HG02678 (cell line): ENCODE measurements around the gene A4GNT.
A peak's percentile ranks its signal among the peaks of the same experiment; 100 is the strongest.
"Not testable (repeated sequence)": the region's sequence is repeated elsewhere in the genome, so short reads cannot be mapped to it uniquely, and the experiment has no call there.

Experiments
- ATAC-seq: cut with Tn5 transposase; IDR thresholded peaks from one replicate; pipeline ENCODE4 v1.9.1; 2021; ENCODE audit warnings: mild to moderate bottlenecking, moderate library complexity; ENCODE audit not compliant: unreplicated experiment

A4GNT gene

GRCh38 chr3:138119423-138119766 is 12.8 kb downstream of the A4GNT start:
- no peak for ATAC-seq

GRCh38 chr3:138118612-138119422 is 13.4 kb downstream of the A4GNT start:
- ATAC-seq: peak; percentile 65

DNA sequence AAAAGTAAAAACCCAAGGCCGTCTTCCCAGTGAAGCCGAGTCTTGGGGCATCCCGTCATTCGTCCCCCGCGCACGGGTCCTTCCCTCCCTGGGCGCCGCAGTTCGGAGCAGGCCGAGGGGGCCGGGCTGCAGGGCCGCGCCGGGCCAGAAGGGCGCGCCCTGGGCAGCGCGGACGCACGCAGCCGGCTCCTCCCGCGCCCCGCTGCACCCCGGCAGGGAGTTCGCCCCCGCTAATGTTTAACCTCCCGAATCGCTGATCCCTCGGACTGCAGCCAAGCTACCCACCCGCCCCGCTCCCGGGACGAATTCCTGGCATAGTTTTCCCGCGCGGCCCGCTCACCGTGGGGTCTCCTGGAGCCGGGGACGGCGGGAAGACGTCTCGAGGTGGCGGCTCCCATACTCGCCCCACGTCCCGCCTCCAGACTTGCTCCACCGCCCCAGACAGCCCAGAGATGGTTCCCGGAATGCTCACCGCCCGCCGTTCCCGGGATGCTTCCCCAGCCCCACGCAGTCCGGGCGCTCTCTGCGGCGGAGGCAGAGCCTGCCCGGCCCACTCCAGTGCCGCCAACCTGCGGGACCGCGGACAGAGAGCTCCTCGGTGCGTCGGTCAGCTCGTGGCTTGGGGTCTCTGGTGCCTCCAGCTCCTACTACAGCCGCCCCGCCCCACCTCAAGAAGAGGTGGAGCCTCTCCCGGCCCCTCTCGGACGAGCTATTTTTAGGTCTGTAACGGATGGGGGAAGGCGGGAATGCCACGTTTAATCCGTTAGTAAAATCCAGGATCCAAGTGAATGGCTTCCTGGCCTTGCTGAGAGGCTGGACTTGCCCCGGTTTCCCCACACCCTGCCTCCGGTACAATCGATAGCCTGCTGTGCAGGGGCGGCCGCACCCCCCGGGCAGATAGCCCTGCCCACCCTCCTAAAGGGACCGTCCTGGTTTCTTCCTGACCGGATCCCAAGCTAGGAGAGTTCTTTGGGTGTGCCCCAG is 16.9 kb downstream of the A4GNT start, which contains the start of gene DZIP1L:
DZIP1L (minus strand) TSS at position 621 of the 984 bp plus-strand sequence. CDS start 11,637 bp downstream, outside the sequence.
- ATAC-seq: peak; percentile 87

DNA sequence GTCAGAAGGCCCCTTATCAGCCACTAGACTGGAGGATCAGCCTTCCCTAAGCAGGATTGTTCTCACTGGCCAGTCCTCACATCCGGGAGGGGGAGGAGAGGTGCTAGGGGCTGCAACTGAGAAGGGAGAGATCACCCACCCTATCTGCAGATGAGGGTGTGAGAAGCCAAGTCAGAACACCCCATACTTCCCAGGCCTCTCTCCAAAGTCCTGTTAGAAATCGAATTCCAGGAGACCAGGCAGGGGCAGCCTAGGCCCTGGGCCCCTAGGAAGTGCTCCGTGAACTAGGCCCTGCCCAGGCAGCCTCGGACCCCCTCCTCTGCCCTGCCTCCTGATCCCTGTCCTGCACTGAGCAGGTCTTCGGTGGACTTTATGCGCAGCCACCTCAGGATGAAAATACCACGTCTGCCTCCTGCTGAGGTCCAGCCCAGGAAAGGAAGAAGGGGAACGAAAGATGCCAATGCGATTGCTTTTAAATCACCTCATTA is 17.7 kb downstream of the A4GNT start:
- ATAC-seq: no peak

- ATAC-seq: no peak
Observed at GRCh38 chr3:138113326-138113725, 18.9 kb downstream of the A4GNT start.

GRCh38 chr3:138112362-138112761 is 19.8 kb downstream of the A4GNT start:
- ATAC-seq: no peak

DNA sequence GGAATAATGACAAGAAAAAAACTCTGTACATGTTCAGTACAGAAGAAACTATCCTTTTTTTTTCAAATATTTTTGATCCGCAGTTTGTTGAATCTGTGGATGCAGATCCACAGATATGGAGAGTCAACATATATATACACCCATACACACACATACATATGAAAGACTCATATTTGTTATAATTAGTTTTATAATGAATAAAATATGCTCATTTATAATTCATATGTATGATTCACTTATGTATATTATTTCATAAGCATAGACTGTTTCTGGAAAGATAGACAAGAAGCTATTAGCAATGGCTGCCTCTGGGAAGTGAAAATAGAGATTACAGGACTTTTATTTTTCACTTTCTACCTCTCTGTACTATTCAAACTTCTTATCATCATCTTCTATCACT is 26.6 kb downstream of the A4GNT start:
- no peak for ATAC-seq

- no peak for ATAC-seq
Observed at GRCh38 chr3:138103466-138103865, 28.7 kb downstream of the A4GNT start.

GRCh38 chr3:138101351-138101940 is 30.7 kb downstream of the A4GNT start:
- ATAC-seq: not testable (repeated sequence)

DNA sequence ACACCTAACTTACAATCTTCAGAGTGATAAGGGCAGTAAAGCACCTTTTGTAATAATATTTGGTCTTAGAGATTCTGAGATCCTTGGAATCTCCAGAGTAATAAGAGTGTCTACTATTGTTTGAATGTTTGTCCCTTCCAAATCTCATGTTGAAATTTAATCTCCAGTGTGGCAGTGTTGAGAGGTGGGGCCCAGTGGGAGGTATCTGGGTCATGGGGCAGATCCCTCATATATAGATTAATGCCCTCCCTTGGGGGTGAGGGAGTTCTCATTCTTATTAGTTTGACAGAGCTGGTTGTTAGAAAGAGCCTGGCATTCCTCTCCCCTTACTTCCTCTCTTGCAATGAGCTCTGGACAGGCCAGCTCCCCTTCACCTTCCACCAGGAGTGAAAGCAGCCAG is 32.8 kb downstream of the A4GNT start:
- ATAC-seq: no peak

DNA sequence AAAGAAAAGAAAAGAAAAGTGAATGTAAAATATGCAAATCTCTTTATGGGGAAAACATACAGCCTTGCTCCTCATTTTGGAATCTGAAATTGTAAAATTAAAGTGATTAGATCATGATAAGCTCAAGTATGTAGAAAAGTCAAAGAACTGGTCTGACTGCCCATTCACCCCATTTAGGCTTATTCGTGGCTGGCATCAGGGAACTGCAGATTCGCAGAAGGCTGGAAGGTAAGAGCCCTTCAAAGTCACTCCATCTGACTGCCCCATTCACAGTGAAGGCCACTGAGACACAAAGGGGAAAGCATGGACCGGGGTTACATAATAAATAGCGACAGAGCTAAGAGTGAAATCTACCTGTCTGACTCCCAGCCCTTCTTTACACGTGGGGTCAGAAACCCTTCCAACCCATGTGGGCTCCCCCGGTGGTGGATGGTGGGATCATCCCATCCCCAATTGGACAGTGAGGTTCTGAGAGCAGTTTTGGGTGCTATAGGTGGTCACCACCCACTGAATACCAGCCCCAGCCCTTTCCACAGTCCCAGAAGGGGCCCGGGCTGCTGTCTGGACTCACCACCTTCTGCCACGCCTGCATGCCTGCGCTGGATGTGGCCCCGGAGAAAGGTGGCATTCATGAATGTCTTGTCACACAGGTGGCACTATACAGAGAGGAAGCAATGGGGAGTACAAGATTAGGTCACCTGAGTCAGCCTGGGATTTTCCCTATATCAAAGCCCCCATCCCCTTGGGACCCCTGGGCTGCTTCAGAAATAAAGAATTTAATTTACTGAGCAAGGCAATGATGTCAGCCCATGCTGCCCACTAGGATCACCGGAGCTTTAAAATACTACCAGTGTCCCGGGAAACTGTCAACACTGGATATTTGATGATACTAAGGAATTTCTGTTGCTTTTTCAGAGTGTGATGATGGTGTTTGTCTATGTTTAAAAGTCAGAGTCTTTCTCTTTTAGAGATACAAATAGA is 34.7 kb downstream of the A4GNT start:
- ATAC-seq: peak; percentile 55

DNA sequence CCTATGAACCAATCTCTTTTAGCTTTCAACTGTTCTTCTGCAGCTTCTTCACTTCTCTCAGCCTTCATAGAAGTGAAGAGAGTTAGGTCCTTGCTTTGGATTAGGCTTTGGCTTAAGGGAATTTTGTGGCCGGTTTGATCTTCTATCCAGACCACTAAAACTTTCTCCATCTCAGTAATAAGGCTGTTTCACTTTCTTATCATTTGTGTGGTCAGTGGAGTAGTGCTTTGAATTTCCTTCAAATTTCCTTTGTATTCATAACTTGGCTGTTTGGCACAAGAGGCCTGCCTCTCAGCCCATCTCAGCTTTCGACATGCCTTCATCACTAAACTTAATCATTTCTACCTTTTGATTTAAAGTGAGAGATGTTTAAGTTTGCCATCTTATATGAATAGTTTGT is 38.5 kb downstream of the A4GNT start:
- ATAC-seq: no peak

DNA sequence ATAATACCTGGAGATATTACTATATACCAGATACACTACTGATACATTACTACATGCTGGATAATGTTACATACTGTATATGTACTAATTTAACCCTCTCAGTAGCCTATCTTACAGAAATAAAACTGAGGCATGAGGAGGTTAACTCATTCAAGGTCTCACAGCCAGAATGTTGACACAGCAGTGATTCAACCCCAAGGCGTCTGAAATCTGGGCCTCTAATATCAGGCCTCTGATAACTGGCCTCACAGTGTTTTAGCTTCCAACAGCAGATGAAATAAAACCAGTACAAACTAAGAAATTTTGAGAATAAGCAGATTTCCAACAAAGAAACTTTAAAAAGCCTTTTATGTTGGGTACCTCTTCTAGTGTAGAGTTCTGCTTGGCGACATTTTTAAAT is 40.2 kb downstream of the A4GNT start:
- no peak for ATAC-seq

- no peak for ATAC-seq
Observed at GRCh38 chr3:138089091-138089490, 43.1 kb downstream of the A4GNT start.

DNA sequence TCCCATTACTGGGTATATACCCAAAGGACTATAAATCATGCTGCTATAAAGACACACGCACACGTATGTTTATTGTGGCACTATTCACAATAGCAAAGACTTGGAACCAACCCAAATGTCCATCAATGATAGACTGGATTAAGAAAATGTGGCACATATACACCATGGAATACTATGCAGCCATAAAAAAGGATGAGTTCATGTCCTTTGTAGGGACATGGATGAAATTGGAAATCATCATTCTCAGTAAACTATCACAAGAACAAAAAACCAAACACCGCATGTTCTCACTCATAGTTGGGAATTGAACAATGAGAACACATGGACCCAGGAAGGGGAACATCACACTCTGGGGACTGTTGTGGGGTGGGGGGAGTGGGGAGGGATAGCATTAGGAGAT is 46.4 kb downstream of the A4GNT start:
- not testable (repeated sequence) for ATAC-seq

DNA sequence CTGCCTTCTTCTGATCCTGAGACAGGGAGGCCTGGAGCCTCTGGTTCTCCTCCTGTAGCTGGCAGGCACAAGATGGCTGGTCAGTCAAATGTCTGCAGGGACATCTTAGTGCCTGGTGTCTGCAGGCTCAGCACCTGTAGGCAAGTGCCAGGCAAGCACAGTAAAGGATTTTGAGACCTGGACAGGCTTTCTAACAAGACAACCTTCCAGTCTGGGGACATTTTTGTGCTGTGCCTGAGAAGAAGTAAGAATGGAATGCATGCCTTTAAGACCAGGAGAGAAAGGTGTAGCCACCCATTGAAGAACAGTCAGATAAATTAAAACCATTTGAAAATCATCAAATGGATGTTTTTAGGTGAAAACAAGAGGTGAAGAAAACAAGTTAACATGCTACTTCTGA is 48.0 kb downstream of the A4GNT start:
- no peak for ATAC-seq

DNA sequence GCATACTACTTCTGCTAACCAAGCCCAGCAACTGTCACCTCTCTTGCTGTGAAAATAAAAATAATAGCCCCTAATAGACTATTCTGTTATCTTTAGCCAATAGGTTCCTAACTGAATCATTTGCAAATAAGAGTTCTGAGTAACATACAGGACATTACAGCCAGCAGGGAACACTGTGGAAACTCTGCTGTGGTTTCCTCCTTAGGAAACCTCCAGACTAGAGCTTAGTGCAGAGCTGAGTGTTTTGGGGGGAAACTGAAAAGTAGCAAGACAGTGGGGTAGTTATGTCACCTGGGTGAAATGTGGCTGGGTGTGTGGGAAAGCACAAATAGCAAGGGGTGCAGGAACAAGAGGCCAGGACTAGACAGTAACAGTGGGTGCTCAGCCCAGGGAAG is 49.2 kb downstream of the A4GNT start:
- no peak for ATAC-seq

GRCh38 chr3:138082085-138082991 is 49.9 kb downstream of the A4GNT start:
- no peak for ATAC-seq
